Kidney tubule cell (primary cell): ENCODE measurements around the gene GALNT8.
"Not testable (repeated sequence)": the region's sequence is repeated elsewhere in the genome, so short reads cannot be mapped to it uniquely, and the experiment has no call there.

ENCODE experiments used
- DNase-seq: peaks from one replicate; pipeline ENCODE4 v3.0.0-alpha.2; 2018; ENCODE audit warnings: low spot score

Gene GALNT8, protein sequence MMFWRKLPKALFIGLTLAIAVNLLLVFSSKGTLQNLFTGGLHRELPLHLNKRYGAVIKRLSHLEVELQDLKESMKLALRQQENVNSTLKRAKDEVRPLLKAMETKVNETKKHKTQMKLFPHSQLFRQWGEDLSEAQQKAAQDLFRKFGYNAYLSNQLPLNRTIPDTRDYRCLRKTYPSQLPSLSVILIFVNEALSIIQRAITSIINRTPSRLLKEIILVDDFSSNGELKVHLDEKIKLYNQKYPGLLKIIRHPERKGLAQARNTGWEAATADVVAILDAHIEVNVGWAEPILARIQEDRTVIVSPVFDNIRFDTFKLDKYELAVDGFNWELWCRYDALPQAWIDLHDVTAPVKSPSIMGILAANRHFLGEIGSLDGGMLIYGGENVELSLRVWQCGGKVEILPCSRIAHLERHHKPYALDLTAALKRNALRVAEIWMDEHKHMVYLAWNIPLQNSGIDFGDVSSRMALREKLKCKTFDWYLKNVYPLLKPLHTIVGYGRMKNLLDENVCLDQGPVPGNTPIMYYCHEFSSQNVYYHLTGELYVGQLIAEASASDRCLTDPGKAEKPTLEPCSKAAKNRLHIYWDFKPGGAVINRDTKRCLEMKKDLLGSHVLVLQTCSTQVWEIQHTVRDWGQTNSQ

DNA sequence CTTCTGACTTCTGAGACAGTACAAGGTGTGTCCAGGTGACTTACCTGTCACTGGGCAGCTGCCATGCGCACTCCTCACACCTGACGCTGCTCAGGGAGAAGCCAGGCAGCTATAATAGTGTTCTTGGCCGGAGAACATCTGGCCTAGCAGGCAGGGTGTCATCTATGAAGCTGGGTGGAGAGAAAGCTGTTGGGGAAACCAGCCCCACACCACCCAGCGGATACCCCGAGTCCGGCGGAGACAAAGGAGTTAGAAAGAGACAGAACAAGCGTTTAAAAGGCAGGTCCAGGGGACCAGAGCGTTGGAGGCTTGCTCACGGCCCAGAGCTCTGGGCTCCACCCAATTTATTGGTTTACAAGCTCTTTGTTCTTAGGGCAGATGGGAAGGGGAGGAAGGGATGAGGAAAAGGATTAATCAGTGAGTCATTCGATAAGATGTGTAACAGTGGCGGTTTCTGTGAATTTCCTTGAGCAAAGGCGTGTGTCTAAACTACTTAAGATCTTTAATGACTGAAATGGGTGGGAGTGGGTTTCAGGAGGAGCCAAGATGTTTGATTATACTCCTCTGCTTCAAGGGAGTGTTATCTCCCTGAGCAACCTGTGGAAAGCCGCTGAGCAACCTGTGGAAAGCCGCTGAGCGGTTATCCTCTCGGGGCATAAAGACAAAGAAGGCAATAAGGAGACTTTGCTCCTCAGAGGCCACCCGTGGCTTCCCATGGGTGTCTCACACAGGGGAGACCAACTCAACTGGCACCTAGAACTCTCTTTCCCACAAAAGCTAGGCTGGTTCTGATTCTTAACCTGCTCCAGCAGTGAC is at the start of gene GALNT8:
GALNT8 (plus strand) TSS at position 580 of the 816 bp plus-strand sequence. CDS start 278 bp downstream, outside the sequence.
- DNase-seq, result no peak

DNA sequence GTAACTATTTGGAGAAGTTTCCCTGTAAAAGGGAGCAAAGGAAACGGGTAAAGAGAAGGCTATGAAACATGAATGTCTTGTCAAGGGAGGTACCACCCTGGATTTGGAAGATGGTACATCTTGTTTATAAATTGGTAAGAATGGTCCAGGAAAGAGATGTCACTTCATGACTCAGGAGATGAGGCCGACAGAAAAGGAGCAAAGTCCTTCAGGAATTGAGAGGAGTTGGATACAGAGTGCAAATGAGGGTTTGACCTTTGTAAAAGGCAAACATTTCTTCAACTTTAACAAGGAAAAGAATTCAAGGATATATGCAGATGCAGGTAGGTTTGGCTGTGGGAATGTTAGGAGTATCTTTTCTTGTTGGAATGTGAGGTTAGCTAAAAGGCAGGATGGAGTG is 40.5 kb upstream of the GALNT8 start:
- DNase-seq, result no peak

DNA sequence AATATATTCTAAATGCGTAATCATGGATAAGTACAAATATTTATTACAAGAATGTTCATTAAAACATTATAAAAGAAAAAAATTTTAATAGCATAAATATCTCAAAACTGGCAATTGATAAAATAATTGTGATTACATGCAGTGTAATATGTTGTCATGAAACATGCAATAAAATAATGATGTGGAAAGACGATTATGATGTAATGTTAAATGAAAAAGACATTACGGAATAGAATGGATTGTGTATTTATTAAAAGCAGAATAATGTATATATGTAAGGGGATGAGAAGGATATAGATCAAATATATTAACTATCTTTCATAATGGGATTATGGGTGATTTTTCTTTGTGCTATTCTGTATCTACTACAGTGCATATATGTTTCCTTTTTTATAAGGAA is 38.5 kb upstream of the GALNT8 start:
- DNase-seq, result no peak

DNA sequence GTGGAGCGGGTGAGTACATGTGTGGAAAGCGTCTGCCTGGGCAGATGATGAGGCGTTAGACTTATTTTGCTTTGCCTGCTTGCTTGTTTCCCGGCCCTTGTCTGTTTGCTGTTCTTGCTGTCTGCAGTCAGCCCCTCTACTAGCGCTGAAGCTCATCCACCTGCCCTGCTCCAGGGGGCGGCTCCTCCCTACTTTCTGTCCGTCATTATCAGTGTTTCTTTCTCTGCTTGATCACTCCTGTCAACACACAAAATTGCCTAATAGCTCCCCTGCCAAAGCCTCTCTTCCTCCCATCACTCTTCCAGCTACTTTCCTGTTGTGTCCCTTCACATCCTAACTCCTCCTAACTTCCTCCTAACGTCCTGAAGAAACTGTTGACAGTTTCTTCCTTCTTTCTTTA is 34.9 kb upstream of the GALNT8 start:
- DNase-seq, result no peak

DNA sequence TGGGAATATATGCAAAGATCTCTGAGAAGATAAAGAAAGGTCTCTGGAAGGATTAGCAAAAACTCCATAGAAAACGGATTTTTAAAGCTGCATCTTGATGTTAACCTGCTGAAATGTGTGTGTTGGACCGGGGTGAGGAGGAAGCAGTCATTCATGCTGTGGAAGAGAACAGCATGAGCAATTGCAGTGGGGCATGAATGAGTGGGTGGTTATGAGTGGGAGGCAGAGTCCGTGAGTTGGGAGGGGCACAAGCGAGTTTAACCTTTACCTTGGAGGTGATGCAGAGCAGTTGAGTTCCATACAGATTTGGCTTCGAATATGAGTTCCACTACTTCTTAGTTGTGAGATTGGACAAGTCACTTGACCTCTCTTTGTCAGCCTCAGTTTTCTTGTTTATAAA is 29.4 kb upstream of the GALNT8 start:
- no peak for DNase-seq

DNA sequence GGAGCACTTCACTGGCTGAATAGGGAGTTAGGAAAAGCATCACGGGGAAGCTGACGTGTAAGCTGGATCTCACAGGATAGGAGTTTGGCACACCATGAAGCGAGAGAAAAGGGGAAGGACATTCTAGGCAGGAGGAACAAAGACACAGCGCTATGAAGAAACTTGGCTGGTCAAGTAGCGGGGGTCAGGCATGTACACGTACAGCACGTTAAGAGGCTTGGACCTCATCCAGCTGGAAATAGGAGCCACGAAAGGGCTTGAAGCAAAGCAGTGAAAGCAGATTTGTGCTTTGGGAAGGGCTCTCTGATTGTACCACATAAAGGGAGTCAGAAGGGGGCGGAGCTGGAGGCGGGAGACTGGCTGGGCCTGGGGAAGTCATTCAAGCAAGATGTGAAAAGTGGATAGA is 19.6 kb upstream of the GALNT8 start:
- no peak for DNase-seq

DNA sequence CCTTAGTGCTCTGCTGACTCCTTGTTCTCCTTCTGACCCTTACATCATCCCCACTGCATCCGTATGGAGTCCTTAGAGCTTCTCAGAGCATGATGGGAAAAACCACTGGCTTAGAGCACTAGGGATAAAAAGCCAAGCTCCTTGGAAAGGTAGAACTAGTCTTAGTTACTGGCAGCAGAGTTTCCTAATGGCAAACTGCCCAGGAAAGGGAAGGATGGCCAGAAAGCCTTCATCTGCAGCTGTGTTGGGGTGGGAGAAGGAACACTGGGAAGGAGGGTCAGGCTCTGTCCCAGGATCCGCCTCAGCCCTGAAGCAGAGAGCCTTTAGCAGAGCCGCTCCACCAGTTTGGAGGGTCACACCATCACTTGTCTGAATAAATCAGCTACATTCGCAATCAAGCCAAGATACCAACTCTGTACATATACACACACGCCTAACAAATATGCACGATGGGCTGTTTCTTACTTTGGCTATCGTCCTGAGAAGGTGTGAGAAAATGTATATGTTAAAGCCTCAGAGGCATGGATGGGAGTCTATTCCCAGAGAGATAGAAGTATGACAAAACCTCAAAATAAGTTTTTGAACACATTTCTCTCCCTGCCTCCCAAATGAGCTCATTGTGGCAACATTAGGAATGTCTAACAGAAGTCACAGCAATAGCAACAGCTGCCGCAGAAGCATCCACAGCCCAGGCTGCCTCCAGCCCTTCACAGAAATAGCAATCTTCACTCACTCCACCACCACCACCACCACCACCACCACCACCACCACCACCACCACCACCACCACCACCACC is 18.6 kb upstream of the GALNT8 start:
- DNase-seq, result no peak

DNA sequence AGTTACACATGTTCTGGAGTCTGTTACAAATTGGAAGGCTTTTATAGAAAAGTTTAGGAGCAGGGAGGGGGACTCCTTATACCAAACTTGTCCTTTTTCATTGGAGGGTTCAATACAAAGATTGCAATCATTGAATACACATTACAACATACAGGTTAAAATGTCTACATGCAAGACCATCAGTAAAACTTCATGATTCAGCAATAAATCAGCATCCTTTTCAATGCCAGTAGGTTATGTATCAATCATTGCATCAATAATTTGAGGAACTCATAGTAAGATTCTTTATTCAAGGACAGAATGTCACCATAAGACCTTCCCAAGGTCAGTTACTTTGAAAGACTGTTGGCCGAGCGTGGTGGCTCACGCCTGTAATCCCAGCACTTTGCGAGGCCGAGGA is 16.5 kb upstream of the GALNT8 start:
- no peak for DNase-seq

DNA sequence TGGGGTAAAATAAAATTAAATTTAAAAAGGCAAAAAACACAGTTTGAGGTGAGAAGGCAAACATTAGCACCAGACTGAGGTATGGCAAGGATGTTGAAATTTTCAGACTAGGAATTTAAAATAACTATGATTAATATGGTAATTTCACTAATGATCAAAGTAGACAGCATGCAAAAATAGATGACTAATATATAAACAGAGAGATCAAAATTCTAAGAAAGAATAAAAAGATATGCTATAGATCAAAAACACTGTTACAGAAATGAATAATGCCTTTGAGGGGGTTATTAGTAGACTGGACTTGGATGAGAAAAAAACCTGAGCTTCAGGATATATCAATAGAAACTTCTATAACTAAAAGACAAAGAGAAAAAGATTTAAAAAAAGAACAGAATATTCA is 14.4 kb upstream of the GALNT8 start:
- DNase-seq, result no peak

DNA sequence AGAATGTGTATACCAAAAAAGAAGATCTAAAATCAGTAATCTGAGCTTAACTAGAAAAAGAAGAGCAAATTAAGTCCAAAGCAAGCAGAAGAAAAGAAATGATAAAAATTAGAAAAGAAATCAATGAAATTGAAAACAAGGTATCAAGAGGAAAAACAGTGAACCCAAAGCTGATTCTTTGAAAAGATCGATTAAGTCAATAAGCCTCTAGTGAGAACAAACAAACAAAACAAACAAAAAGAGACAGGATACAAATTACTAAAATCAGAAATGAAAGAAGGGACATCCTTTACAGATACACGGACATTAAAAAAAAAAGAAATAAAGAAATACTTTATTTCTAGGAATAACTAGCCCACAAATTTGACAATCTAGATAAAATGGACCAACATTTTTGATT is 12.9 kb upstream of the GALNT8 start:
- no peak for DNase-seq

DNA sequence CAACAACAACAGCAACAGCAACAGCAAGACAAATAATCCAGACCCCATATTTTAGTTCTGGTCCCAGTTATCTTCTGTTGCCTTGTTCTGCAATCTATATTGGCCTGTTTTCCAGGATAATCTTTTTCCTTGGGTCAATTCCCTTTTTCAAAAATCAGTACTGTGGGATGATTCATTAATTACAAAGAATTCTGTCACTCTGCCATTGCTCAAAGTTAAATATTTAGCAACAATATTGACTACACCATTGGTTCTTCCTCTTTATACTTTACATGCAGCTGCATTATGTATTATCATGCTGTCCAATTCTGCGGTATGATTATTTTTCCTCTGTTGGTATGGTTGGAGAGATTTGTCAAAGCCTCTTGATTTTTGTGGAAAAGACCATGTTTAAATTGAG is 10.1 kb upstream of the GALNT8 start:
- no peak for DNase-seq

DNA sequence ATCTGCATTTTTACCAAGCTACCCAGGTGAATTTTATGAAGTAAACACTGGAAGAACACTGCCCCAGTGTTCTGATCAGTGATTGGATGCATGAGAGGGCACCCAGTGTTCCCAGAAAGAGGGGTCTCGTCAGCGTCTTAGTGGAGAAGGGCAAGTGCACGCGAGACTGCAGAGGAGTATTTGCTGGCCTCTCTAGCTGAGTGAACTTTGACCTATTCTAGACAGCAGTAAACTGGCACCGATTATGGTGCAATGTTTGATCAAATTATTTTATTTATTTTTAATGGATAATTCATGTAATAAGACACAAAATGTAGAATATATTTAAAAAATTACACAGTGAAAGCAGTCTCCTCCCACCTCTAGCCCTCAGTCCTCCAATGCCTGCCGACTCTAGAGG is 5.3 kb upstream of the GALNT8 start:
- DNase-seq, result no peak

DNA sequence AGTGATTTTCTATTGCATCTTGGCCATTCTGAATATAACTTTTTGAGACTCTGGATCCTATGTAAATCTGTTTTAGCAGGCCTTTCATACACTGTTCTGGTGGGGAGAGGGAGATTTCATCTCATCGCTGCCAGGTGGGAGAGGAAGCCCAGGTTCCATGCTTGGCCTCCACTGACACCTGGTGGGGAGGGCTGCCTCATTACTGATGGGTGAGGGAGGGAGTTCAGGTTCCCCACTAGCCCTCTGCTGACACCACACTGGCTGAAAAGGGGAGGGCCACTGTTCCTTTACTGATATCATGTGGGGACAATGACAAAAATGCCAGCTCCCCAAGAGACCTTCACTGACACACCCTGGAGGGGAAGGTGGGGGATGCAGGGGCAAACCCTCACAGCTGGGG is 2.4 kb upstream of the GALNT8 start:
- DNase-seq, result no peak

DNA sequence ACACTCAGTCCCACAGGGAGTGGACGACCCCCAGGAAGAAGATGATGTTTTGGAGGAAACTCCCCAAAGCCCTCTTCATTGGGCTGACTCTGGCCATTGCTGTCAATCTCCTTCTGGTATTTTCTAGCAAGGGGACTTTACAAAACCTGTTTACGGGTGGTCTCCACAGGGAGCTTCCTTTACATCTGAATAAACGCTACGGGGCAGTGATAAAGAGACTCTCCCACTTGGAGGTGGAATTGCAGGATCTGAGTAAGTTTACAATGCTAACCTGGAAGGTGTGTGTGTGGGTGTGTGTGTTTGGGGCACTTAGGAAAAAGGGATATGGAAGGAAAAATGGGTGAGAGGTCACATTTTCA is 416 bp downstream of the GALNT8 start:
- DNase-seq, result no peak

DNA sequence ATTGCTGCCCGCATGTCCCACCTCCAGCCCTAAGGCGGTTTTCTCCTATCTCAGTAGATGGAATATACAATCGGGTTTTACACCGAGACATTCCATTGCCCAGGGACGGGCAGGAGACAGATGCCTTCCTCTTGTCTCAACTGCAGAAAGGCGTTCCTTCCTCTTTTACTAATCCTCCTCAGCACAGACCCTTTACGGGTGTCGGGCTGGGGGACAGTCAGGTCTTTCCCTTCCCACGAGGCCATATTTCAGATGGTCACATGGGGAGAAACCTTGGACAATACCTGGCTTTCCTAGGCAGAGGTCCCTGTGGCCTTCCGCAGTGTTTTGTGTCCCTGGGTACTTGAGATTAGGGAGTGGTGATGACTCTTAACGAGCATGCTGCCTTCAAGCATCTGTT is 1.4 kb downstream of the GALNT8 start:
- DNase-seq, result not testable (repeated sequence)

DNA sequence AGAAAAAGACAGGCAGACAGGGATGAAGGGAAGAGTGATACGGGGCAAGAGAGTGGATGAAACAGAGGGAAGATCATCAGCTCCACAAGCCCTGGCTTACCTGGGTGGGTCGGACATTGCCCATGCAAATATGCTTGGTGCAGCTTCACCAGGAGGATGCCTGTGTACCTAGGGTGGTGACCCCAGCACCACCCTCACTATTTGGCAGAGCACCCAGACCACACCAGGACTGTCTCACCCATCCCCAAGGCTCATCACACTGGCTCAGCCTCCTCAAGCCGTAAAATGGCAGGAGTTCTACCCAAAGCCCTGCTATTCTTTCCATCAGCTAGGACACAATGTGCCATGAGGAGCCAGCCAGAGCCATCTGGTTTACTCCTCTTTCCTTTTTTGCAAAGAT is 3.0 kb downstream of the GALNT8 start:
- no peak for DNase-seq

DNA sequence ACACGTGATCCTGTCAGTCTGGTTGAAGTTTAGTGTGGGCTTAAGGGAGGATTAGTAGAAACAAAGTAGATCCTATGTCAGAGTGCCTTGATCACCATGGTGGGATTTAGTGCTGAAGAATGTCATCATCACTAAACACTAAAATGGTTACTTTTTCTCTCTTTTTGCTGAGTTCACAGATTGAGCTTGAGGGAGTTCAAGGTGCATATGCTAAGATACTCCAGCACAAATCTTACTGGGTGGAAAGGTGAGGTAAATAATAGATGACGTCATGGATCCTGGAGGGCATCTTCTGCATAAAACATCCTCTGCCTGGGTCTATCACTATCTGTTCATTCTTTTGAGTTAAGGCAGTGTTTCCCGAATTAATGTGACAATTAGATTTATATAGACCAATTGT is 4.9 kb downstream of the GALNT8 start:
- no peak for DNase-seq

DNA sequence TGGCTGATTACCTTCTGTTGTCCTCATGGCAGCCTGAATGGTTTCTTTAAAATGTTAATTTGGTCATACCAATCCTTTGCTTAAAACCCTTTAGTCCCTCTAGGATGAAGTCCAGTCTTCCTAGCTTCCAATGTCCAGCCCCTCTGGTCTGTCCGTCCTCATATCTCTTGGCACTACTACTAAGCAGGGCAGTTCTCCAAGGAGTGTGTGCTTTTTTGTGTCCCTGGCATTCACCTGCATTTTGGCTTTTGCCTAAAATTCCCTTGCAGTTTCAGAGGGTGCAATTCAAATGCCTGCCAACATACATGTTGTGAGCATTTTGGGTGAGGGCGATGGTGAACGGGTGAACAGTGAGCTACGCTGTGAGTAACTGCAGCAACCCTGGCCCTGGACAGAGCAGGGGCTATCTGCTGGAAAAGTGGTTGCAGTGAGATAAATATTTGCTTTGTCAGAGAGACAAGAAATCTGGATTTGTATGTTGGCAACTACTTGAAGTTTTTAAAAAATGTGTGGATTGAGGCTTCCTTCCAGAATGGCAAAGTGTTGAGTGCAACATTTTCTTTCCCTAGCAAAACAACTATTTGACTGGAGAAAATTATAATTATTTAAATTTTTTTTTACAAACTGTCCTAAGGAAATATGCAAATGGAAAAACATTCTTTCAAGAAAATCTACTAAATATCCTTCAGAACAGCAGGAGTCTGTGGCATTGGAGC is 14.6 kb downstream of the GALNT8 start:
- DNase-seq, result no peak

DNA sequence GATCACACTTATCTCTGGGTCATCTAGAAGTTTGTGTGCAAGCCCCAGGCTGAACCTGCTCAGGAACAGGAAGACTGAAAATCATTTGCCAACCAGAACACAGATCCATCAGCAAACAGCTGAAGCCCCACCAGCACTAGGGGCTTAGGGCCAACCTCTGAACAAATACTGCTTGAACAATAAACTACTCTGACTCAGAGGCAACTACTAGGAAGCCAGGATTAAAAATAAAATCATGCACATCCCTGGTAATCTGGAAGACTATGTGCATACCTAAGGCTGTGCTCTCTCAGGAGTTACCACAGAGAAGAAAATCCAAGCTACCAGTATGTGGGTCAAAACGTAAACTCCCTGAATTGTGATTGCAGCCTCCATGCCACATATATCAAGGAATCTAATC is 15.9 kb downstream of the GALNT8 start:
- no peak for DNase-seq

DNA sequence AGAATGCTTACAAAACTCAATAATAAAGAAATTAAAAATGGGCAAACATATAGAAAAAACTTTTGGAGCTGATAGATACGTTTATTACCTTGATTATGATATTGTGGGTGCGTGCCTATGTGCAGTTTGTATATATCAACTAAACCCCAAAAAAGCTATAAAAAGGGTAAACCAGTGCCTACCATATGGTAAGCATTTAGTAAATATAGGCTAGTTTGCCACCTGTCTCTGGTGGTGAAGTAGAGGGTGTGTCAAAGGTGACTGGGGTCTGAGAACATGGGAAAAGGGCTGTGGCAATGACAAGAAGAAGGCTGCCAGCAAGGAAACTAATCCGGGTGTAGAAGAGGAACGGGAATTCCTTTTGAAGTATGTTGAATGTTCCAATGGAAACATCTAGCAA is 18.3 kb downstream of the GALNT8 start:
- DNase-seq, result no peak

DNA sequence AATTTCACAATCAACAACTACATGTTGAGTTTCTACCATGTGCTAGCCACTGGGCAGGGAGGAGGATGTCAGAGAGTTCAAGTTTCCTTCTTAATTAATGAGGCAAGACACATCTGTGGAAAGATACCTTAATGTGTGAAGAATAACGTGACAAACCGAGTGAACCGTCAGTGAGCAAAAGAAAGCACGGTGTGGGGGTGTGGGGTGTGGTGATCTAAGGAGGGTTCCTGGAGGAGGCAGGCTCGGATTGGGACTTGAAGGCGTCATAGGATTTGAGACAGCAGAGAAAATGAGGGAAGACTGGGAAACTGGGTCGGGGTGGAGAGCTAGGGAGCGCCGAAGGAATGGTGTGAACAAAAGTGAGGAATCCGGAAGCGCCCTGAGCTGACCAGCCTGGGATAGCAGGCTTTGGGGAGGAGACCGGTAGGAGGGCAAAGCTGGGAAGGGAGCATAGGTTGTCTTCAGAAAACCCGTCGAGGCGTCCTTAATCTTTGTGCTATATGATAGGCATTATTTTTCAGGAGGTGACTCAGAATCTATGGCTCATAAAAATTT is 22.3 kb downstream of the GALNT8 start:
- no peak for DNase-seq
